Mucosa of rectum (tissue), 2 donors: ENCODE data around the gene ADCY3.

Experiments
- H3K27ac ChIP-seq, 2 donors: one replicate each; pipeline ENCODE4 v1.7.0; 2013; ENCODE audit warnings: inconsistent platforms in 2 of 2, low read depth in 2 of 2, low read length in 2 of 2
- H3K27me3 ChIP-seq, 2 donors: one replicate each; pipeline ENCODE4 v1.7.0; 2013; ENCODE audit warnings: low read length in 2 of 2; ENCODE audit not compliant: control insufficient read depth in 2 of 2, insufficient read depth in 2 of 2
- H3K36me3 ChIP-seq, 2 donors: one replicate each; pipeline ENCODE4 v1.7.0; 2013; ENCODE audit warnings: low read length in 2 of 2; ENCODE audit not compliant: control insufficient read depth in 2 of 2, insufficient read depth in 2 of 2
- H3K4me1 ChIP-seq, 2 donors: one replicate each; pipeline ENCODE4 v1.7.0; 2013; ENCODE audit warnings: low read length in 2 of 2, mild to moderate bottlenecking in 1 of 2; ENCODE audit not compliant: control insufficient read depth in 2 of 2, insufficient read depth in 2 of 2
- H3K4me3 ChIP-seq, 2 donors: one replicate each; pipeline ENCODE4 v1.7.0; 2013; ENCODE audit warnings: low read length in 2 of 2
- H3K9ac ChIP-seq, 2 donors: one replicate each; pipeline ENCODE4 v1.7.0; 2013; ENCODE audit warnings: low read length in 2 of 2, low read depth in 1 of 2, mild to moderate bottlenecking in 1 of 2
- H3K9me3 ChIP-seq, 2 donors: one replicate each; pipeline ENCODE4 v1.7.0; 2013; ENCODE audit warnings: low read length in 2 of 2; ENCODE audit not compliant: control insufficient read depth in 2 of 2
- donor health status: healthy.
- donor health status: Normal muscosa, but diverticular disease.

ADCY3 gene

DNA sequence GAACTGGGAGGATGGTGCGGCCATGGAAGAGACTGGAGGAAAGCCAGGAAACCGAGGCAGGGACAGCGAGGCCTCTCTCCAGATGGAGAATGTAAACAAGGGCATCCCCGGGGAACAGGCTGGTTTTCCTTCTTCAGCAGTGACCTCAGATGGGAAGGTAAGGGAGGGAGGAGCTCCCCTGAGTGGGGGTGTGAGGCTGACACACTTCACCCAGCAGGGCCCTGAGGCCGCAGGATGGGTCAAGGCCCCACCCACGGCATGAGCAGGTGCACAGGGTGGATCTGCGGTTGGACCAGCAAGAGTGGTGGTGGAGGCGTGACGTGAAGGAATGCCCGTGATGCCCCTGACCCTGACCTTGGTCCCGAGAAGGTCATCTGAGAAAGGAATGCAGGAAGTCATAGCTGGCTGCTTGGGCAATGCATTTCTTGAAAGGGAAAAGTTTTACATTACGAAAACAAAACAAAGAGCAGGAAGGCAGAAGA lies 48.1 kb downstream of the ADCY3 start:
- Histone ChIP-seq H3K9me3 (no peaks in the 10 kb centered on the region), H3K9ac (no peak overlapping the region), H3K27ac (peak overlapping the region; percentile 14 to 43), H3K4me1 (peaks cover 0 to 2% of the 10 kb centered on the region in 2 donors), H3K27me3 (no peaks in the 10 kb centered on the region), H3K4me3 (no peak overlapping the region), H3K36me3 (no peaks in the 10 kb centered on the region)

DNA sequence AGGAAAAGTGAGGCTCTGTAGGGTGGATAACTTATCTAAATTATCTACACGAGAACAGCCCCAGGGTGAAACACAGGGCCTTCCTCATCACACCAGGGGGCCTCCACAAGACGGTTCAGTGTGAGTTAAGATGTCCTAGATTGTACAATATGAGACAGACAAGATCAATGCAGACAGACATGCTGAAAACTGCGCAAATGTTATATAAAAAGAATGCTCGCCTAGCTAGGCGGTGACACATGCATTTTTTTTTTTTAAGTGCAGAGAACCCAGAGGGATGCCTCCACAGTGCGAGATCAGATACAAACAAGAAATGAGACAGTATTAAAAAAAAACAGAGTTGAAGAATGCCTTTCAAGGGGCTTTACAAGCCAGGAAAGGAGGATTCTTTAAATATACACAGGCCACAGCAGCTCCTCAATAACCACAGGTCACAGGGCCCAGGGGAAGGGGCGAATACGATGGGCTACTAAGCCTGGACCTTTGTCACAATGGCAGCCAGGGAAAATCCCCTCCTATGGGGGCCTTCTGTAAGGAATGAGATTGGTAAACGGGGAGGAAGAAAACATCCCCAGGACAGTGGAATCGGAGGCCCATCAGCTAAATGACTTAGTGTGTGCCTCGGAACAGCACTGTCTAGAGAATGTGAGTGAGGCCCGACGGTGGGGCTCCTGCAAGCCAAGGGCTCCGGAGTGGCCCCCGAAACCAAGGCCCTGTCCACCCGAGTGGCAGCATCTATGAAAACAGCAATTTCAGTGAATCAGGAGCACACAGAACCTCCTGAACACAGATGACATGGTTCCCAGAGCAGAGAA lies 48.9 kb downstream of the ADCY3 start:
- no peaks in the 10 kb centered on the region for H3K36me3 ChIP-seq
- H3K27me3 ChIP-seq: no peaks in the 10 kb centered on the region
- no peak overlapping the region for H3K9ac ChIP-seq
- no peak overlapping the region for H3K4me3 ChIP-seq
- peaks cover 0 to 2% of the 10 kb centered on the region in 2 donors for H3K4me1 ChIP-seq
- H3K9me3 ChIP-seq: no peaks in the 10 kb centered on the region
- H3K27ac ChIP-seq: peak overlapping the region; percentile 1 to 44

DNA sequence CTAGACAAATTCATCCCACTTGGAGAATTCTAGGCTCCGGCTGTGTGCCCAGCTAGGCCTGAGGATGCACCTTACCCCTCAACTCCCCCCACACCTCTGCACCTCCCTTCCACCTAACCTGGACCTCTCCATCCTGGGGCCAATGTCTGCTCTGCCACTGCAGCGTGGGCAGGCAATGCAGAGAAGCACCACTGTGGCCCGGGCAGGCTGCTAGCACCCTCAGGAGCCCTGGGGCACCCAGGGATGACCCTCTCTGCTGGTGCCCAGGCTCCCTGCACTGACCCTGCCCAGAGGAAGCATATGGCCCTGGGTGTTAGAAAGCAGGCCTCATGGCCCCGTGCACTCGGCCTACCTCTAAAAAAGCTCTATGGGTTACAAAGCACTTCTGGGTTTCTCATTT lies 49.6 kb downstream of the ADCY3 start:
- H3K9ac ChIP-seq: no peak overlapping the region
- H3K4me3 ChIP-seq: no peak overlapping the region
- H3K4me1 ChIP-seq: peaks cover 0 to 2% of the 10 kb centered on the region in 2 donors
- no peaks in the 10 kb centered on the region for H3K36me3 ChIP-seq
- no peaks in the 10 kb centered on the region for H3K9me3 ChIP-seq
- no peaks in the 10 kb centered on the region for H3K27me3 ChIP-seq
- H3K27ac ChIP-seq: no peak overlapping the region

DNA sequence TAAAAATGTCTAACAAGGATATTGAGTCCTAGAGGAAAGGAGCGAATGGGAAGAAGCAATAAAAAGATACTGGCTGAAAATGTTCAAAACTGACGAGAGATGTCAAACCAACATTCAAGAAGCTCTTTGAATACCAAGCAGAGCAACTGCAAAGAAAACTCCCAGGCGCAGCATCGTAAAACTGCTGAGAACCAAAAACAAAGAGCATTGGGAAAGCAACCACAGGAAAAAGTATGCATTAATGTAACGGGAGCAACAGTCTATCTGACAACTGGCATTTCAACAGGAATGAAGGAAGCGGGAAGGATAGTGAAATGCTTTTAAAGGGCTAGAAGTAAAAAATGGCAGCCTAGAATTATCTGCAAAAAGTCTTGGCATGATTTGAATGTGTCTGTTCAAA lies 53.1 kb downstream of the ADCY3 start:
- H3K27ac ChIP-seq: no peak overlapping the region
- H3K27me3 ChIP-seq: no peaks in the 10 kb centered on the region
- H3K4me1 ChIP-seq: no peaks in the 10 kb centered on the region
- no peak overlapping the region for H3K9ac ChIP-seq
- no peaks in the 10 kb centered on the region for H3K36me3 ChIP-seq
- no peak overlapping the region for H3K4me3 ChIP-seq
- H3K9me3 ChIP-seq: no peaks in the 10 kb centered on the region

DNA sequence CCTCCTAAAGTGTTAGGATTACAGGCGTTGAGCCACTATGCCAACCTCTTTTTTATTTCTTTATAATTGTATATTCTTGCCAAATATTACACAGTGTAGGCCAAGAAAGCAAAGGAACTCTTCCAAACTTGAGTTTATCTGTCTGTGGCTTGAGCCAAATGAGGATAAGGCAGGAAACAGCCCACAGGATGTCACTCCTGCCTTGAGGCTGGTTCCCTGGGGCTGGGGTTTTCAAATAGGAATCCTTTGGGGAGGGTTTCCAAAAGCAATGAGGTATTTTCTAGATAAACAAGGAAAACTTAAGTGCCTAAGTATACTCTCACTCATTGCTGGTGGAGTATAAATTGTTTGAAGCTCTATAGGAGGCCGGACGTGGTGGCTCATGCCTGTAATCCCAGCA lies 56.4 kb downstream of the ADCY3 start:
- H3K27ac ChIP-seq: no peak overlapping the region
- H3K9ac ChIP-seq: no peak overlapping the region
- H3K36me3 ChIP-seq: no peaks in the 10 kb centered on the region
- no peaks in the 10 kb centered on the region for H3K4me1 ChIP-seq
- H3K9me3 ChIP-seq: no peaks in the 10 kb centered on the region
- no peaks in the 10 kb centered on the region for H3K27me3 ChIP-seq
- H3K4me3 ChIP-seq: no peak overlapping the region

DNA sequence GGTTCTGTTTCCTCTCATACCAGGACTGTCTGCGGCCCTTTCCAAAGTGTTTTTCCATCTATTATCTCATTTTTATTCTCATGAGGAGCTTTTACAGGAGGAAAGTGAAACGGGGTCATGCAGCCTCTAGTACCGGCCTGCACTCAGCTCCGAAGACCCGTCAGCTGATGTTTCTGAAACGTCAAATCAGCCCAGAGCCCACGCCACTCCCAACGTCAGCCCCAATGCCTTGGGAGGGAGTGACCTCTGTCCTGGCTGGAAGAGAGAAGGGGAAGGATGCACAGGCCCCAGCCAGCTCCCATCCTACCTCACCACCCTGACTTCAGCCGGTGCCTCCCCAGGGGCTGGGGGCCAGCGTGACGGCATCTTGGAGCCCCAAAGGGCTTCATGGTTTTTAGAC lies 58.5 kb downstream of the ADCY3 start:
- no peak overlapping the region for H3K4me3 ChIP-seq
- H3K9me3 ChIP-seq: no peaks in the 10 kb centered on the region
- no peaks in the 10 kb centered on the region for H3K36me3 ChIP-seq
- H3K27me3 ChIP-seq: no peaks in the 10 kb centered on the region
- H3K9ac ChIP-seq: no peak overlapping the region
- H3K4me1 ChIP-seq: peaks cover 2 to 3% of the 10 kb centered on the region in 2 donors
- no peak overlapping the region for H3K27ac ChIP-seq

DNA sequence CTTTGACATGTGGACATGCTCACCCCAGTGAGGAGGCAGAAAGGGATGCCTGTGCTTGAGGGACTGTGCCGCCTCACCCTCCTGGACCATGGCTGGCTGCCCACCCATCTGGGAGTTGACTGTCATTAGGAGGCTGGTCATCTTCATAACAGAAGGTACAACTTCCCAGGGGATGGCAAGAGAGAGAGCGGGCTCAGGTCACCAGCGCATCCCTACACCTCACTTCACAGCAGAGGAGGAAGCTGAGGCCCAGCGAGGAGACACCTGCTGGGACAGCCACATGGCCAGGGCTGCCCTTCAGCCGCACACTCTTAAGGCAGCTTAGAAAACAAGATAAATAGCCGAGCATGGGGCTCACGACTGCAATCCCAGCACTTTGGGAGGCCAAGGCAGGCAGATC lies 59.4 kb downstream of the ADCY3 start:
- H3K4me3 ChIP-seq: no peak overlapping the region
- peaks cover 6 to 7% of the 10 kb centered on the region in 2 donors for H3K4me1 ChIP-seq
- H3K36me3 ChIP-seq: no peaks in the 10 kb centered on the region
- no peak overlapping the region for H3K27ac ChIP-seq
- H3K9ac ChIP-seq: no peak overlapping the region
- H3K9me3 ChIP-seq: no peaks in the 10 kb centered on the region
- H3K27me3 ChIP-seq: no peaks in the 10 kb centered on the region

DNA sequence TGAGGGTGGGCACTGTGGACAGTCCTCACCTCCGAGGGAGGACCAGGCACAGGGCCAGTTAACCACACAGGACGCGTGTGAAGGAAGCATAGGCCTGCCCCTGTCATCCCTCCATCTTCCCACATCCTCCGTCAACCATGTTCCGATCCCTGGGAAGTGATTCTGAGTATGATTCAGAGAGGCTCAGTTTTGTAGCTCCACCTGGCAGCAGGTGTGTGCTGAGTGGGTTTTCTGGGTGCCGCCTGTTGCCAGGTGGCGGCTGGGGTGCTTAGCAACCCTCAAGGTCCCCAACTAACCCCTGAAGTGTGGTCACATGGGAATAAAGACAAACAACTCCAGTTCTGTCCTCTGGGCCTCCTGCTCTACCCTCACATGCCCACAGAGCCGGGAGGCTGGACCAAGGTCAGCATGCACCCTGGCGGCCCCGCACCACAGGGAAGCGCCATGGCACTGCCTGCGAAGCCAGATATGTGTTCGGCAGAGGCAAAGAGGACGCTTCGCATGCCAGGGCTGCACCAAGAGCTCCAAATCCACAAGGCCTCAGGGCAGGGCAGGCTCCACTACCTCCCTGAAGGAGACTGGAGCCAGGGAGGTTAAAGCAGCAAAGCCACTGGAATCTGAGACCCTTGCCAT lies 60.0 kb downstream of the ADCY3 start:
- H3K9ac ChIP-seq: no peak overlapping the region
- H3K27ac ChIP-seq: no peak overlapping the region
- H3K9me3 ChIP-seq: no peaks in the 10 kb centered on the region
- no peaks in the 10 kb centered on the region for H3K27me3 ChIP-seq
- H3K4me3 ChIP-seq: no peak overlapping the region
- peaks cover 6 to 9% of the 10 kb centered on the region in 2 donors for H3K4me1 ChIP-seq
- H3K36me3 ChIP-seq: no peaks in the 10 kb centered on the region

DNA sequence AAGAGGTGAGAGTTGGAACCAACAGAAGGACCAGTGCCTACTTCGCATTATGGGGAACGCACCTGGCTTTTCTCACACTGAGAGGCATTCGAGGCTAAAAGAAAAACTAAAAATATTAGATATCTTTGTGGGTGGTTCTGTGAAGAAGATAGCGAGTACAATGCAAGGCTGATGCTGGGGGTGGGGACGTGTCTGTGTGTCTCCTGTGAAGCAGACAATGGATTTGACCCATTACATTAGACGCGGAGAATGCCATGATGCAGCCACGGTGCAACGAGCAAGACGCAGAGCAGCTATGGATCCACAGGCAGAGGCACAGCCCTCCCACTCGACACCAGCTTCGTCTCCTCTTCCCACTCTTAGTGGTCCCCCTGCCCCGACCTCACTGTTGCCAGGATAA lies 61.0 kb downstream of the ADCY3 start:
- Histone ChIP-seq H3K9me3 (no peaks in the 10 kb centered on the region), H3K27me3 (no peaks in the 10 kb centered on the region), H3K4me1 (peaks cover 6 to 9% of the 10 kb centered on the region in 2 donors), H3K9ac (no peak overlapping the region), H3K36me3 (no peaks in the 10 kb centered on the region), H3K27ac (no peak overlapping the region), H3K4me3 (no peak overlapping the region)

DNA sequence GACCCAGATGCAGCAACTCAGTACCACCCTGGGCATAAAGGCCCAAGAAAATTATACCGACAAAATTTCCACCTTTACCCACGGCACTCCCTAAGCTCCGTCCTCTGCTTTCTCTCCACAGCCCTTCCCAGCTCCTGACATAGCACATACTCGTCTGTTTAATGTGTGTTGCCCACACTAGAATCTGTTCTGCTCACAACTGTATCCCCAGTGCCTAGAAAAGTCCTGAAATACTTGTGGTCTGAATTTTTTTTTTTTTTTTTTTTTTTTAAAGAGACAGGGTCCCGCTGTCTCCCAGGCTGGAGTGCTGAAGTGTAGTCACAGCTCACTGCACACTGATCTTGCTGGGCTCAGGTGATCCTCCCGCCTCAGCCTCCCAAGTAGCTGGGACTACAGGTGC lies 62.3 kb downstream of the ADCY3 start:
- no peaks in the 10 kb centered on the region for H3K9me3 ChIP-seq
- H3K4me1 ChIP-seq: peaks cover 6 to 9% of the 10 kb centered on the region in 2 donors
- no peak overlapping the region for H3K4me3 ChIP-seq
- H3K9ac ChIP-seq: no peak overlapping the region
- no peaks in the 10 kb centered on the region for H3K36me3 ChIP-seq
- H3K27me3 ChIP-seq: no peaks in the 10 kb centered on the region
- no peak overlapping the region for H3K27ac ChIP-seq
